KMS-11 (cell line): ENCODE measurements around the gene EN1.

Experiments used
- H2AFZ ChIP-seq: fragments of 200-600 bp; sonication (generic); 2 replicates; pipeline ENCODE4 v1.6.1; 2016; ENCODE audit warnings: antibody characterized with exemption, mixed run types, low read depth
- H3K27ac ChIP-seq: fragments of 200-600 bp; sonication (generic); 2 replicates; pipeline ENCODE4 v1.6.1; 2016; ENCODE audit warnings: mild to moderate bottlenecking, mixed run types
- H3K27me3 ChIP-seq: fragments of 200-600 bp; sonication (generic); 2 replicates; pipeline ENCODE4 v1.6.1; 2017; ENCODE audit warnings: mild to moderate bottlenecking, low read depth, mixed run types, moderate library complexity; ENCODE audit not compliant: insufficient read depth
- H3K36me3 ChIP-seq: fragments of 200-600 bp; sonication (generic); 2 replicates; pipeline ENCODE4 v1.6.1; 2017; ENCODE audit warnings: mild to moderate bottlenecking, mixed run types; ENCODE audit not compliant: insufficient read depth
- H3K4me1 ChIP-seq: fragments of 200-600 bp; sonication (generic); 2 replicates; pipeline ENCODE4 v1.6.1; 2016; ENCODE audit warnings: mild to moderate bottlenecking, low read depth, mixed run types; ENCODE audit not compliant: poor library complexity, severe bottlenecking
- H3K4me2 ChIP-seq: fragments of 200-600 bp; sonication (generic); 2 replicates; pipeline ENCODE4 v1.7.0; 2016; ENCODE audit warnings: mild to moderate bottlenecking, mixed run types
- H3K4me3 ChIP-seq: fragments of 200-600 bp; sonication (generic); IDR thresholded peaks from 2 replicates; pipeline ENCODE4 v1.6.1; 2017; ENCODE audit warnings: low read depth, low read length, mixed read lengths; ENCODE audit not compliant: insufficient read depth
- H3K79me2 ChIP-seq: fragments of 200-600 bp; sonication (generic); 2 replicates; pipeline ENCODE4 v1.6.1; 2016; ENCODE audit warnings: low read depth, mixed run types; ENCODE audit not compliant: insufficient read depth
- H3K9ac ChIP-seq: fragments of 200-600 bp; sonication (generic); 2 replicates; pipeline ENCODE4 v1.6.1; 2016; ENCODE audit warnings: mild to moderate bottlenecking, mixed run types
- H4K20me1 ChIP-seq: fragments of 200-600 bp; sonication (generic); 2 replicates; pipeline ENCODE4 v1.6.1; 2016; ENCODE audit warnings: mild to moderate bottlenecking, mixed run types; ENCODE audit not compliant: insufficient read depth
- CTCF ChIP-seq: fragments of 200-600 bp; sonication (generic); conservative IDR thresholded peaks from 2 replicates; pipeline ENCODE4 v1.6.1; 2017; ENCODE audit warnings: low read depth, mild to moderate bottlenecking, antibody characterized with exemption, low read length, moderate library complexity, mixed read lengths

The EN1 gene

DNA sequence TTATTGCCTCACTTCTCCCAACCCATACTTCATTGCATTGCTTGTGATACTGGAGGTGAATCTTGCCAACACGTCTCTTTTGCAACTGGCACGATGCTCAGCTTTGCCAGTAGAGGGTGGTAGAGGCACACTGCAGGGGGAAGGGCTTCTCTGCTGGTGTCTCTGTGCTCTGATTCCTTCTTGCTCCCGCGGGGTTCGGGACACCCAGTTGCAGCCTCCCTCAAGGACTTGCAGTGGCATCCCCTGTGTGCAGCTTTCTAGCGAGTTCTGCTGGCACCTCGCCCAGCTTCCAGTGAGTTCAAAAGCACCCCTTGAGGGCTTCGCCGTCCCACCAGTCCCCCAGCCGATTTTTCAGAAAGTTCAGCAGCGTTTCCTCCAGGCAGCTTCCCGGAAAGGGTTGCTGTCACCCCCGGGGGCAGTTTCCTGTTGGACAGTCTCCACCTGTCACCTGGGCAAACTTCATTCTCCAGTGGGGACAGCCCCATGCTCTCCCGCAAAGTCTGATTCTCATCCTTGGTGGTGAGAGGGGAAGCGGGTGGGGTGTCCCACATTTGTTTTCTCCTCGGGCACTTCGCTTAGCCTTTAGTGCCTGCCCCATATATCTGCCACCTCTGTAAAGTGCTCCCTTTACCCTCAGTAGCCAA, 35.4 kb upstream of the EN1 start:
- Histone ChIP-seq H2AFZ (peak overlapping the region; percentile 90), H3K36me3 (no peaks in the 10 kb centered on the region), H3K79me2 (no peaks in the 10 kb centered on the region), H3K4me1 (no peaks in the 10 kb centered on the region), H3K27ac (no peak overlapping the region), H3K9ac (peak overlapping the region; percentile 41; the same call in 1 of the 2 replicates), H3K4me3 (peak overlapping the region; percentile 46), H3K4me2 (peak overlapping the region; percentile 60), H3K27me3 (no peaks in the 10 kb centered on the region), H4K20me1 (no peaks in the 10 kb centered on the region)
- TF ChIP-seq CTCF: peak; percentile 76

- H3K27me3 ChIP-seq: no peaks in the 10 kb centered on the region
- H4K20me1 ChIP-seq: no peaks in the 10 kb centered on the region
- H3K4me3 ChIP-seq: no peak overlapping the region
- H3K27ac ChIP-seq: no peak overlapping the region
- no peaks in the 10 kb centered on the region for H3K36me3 ChIP-seq
- H2AFZ ChIP-seq: no peak overlapping the region; the same call in 1 of the 2 replicates
- H3K79me2 ChIP-seq: no peaks in the 10 kb centered on the region
- H3K4me1 ChIP-seq: no peaks in the 10 kb centered on the region
- peak; percentile 67 for TF ChIP-seq CTCF
- no peak overlapping the region for H3K4me2 ChIP-seq
- no peak overlapping the region for H3K9ac ChIP-seq
Observed at GRCh38 chr2:118881490-118882129, 34.2 kb upstream of the EN1 start.

- no peak overlapping the region for H3K4me3 ChIP-seq
- no peak overlapping the region for H3K27ac ChIP-seq
- no peak for TF ChIP-seq CTCF
- H3K36me3 ChIP-seq: no peaks in the 10 kb centered on the region
- H3K4me2 ChIP-seq: no peak overlapping the region
- no peaks in the 10 kb centered on the region for H4K20me1 ChIP-seq
- no peaks in the 10 kb centered on the region for H3K4me1 ChIP-seq
- no peak overlapping the region for H3K9ac ChIP-seq
- no peak overlapping the region for H2AFZ ChIP-seq
- H3K27me3 ChIP-seq: no peaks in the 10 kb centered on the region
- H3K79me2 ChIP-seq: no peaks in the 10 kb centered on the region
Observed at GRCh38 chr2:118880501-118880900, 33.1 kb upstream of the EN1 start.

- Histone ChIP-seq H3K4me1 (no peaks in the 10 kb centered on the region), H3K4me3 (no peak overlapping the region), H3K9ac (no peak overlapping the region), H4K20me1 (no peaks in the 10 kb centered on the region), H3K79me2 (no peaks in the 10 kb centered on the region), H2AFZ (no peak overlapping the region), H3K27ac (no peak overlapping the region), H3K4me2 (no peak overlapping the region), H3K36me3 (no peaks in the 10 kb centered on the region), H3K27me3 (no peaks in the 10 kb centered on the region)
- no peak for TF ChIP-seq CTCF
Observed at GRCh38 chr2:118878531-118879149, 31.2 kb upstream of the EN1 start.
